CD4-positive, alpha-beta T cell treated with Interleukin-6 at 100 ng/mL for 8 hours (primary cell): Measurements from ENCODE around the gene NEURL1B.
A peak's percentile ranks its signal among the peaks of the same experiment; 100 is the strongest.
"Not testable (repeated sequence)": the region's sequence is repeated elsewhere in the genome, so short reads cannot be mapped to it uniquely, and the experiment has no call there.

Experiments used
- DNase-seq: peaks from one replicate; pipeline ENCODE4 v3.0.0-alpha.2; 2020; ENCODE audit warnings: mixed read lengths, low spot score

The NEURL1B gene

GRCh38 chr5:172696171-172696849, 55.2 kb downstream of the NEURL1B start:
- DNase-seq = no peak

GRCh38 chr5:172697123-172698121, 56.4 kb downstream of the NEURL1B start:
- peak; percentile 85 for DNase-seq

- DNase-seq = no peak
Observed at GRCh38 chr5:172699423-172699822, 58.4 kb downstream of the NEURL1B start.

- DNase-seq = no peak
Observed at GRCh38 chr5:172699999-172700364, 58.9 kb downstream of the NEURL1B start.

GRCh38 chr5:172700365-172701290, 59.6 kb downstream of the NEURL1B start:
- no peak for DNase-seq

GRCh38 chr5:172701291-172701656, 60.2 kb downstream of the NEURL1B start:
- no peak for DNase-seq

GRCh38 chr5:172703952-172704351, 62.9 kb downstream of the NEURL1B start:
- DNase-seq = no peak

- no peak for DNase-seq
Observed at GRCh38 chr5:172705576-172706084, 64.6 kb downstream of the NEURL1B start.

GRCh38 chr5:172706796-172707195, 65.7 kb downstream of the NEURL1B start:
- DNase-seq = no peak

GRCh38 chr5:172707285-172708182, 66.5 kb downstream of the NEURL1B start:
- no peak for DNase-seq

GRCh38 chr5:172708183-172708505, 67.1 kb downstream of the NEURL1B start:
- DNase-seq = no peak

- DNase-seq = no peak
Observed at GRCh38 chr5:172710676-172711075, 69.6 kb downstream of the NEURL1B start.

- DNase-seq = not testable (repeated sequence)
Observed at GRCh38 chr5:172711321-172711861, 70.3 kb downstream of the NEURL1B start.

GRCh38 chr5:172712610-172713009, 71.5 kb downstream of the NEURL1B start:
- DNase-seq = no peak

- peak; percentile 59 for DNase-seq
Observed at GRCh38 chr5:172713113-172713808, 72.2 kb downstream of the NEURL1B start.

- DNase-seq = no peak
Observed at GRCh38 chr5:172713809-172714490, 72.9 kb downstream of the NEURL1B start.

- peak; percentile 59 for DNase-seq
Observed at GRCh38 chr5:172714491-172715420, 73.7 kb downstream of the NEURL1B start.

- no peak for DNase-seq
Observed at GRCh38 chr5:172715421-172715780, 74.3 kb downstream of the NEURL1B start.
